ENCODE measurements around the gene MANBA.

MANBA gene

GRCh38 chr4:102598086-102598761 is 162.5 kb downstream of the MANBA start:
- DNase-seq, result no peak

- DNase-seq, result no peak
These were observed 164.2 kb downstream of the MANBA start for GRCh38 chr4:102596532-102596931.

GRCh38 chr4:102594000-102594399 is 166.8 kb downstream of the MANBA start:
- DNase-seq, result no peak

- no peak for DNase-seq
These were observed 167.6 kb downstream of the MANBA start for GRCh38 chr4:102593147-102593546.

- no peak for DNase-seq
These were observed 168.5 kb downstream of the MANBA start for GRCh38 chr4:102592256-102592655.

GRCh38 chr4:102589743-102590142 is 171.0 kb downstream of the MANBA start:
- no peak for DNase-seq

- DNase-seq, result no peak
These were observed 174.1 kb downstream of the MANBA start for GRCh38 chr4:102586644-102587021.

- DNase-seq, result no peak
These were observed 174.6 kb downstream of the MANBA start for GRCh38 chr4:102586002-102586643.

GRCh38 chr4:102585329-102585728 is 175.4 kb downstream of the MANBA start:
- DNase-seq, result no peak

- DNase-seq, result no peak
These were observed 176.7 kb downstream of the MANBA start for GRCh38 chr4:102584091-102584490.
